PFSK-1 (cell line): Measurements from ENCODE around the gene EPB41L4A.

Experiments used
- FOXP2 ChIP-seq: optimal IDR thresholded peaks from 2 replicates; pipeline ENCODE3; 2011; ENCODE audit warnings: borderline replicate concordance, control low read depth, inconsistent platforms; ENCODE audit not compliant: insufficient read depth; ENCODE audit errors: extremely low read length, extremely low read depth
- POLR2AphosphoS5 ChIP-seq: IDR thresholded peaks from 2 replicates; pipeline ENCODE4 v1.6.1; 2012; ENCODE audit warnings: low read depth, mild to moderate bottlenecking, control low read depth, low read length, moderate library complexity
- REST ChIP-seq, 2 experiments: IDR thresholded peaks; 2 replicates each; pipeline versions ENCODE4 v1.6.1 to v1.8.0; 2011 to 2012; ENCODE audit warnings: low read depth in 2 of 2, low read length in 2 of 2, control low read depth in 1 of 2, inconsistent platforms in 1 of 2, mild to moderate bottlenecking in 1 of 2, moderate library complexity in 1 of 2; ENCODE audit not compliant: insufficient read depth in 1 of 2
- SIN3A ChIP-seq: IDR thresholded peaks from 2 replicates; pipeline ENCODE4 v1.6.1; 2012; ENCODE audit warnings: mild to moderate bottlenecking, low read length, moderate library complexity, borderline replicate concordance; ENCODE audit not compliant: insufficient read depth
- TAF1 ChIP-seq: IDR thresholded peaks from 2 replicates; pipeline ENCODE4 v1.6.1; 2012; ENCODE audit warnings: low read length, control low read depth, borderline replicate concordance; ENCODE audit not compliant: insufficient read depth

Gene EPB41L4A

GRCh38 chr5:112186401-112186990 is 232.6 kb downstream of the EPB41L4A start:
- TF ChIP-seq SIN3A (no peak), REST (IDR thresholded peaks at IDR 0.05; ENCODE audit: insufficient read depth in 1 of 2, low read depth in 2 of 2, low read length in 2 of 2) (no peak), TAF1 (no peak), FOXP2 (no peak), POLR2AphosphoS5 (no peak)

- TF ChIP-seq FOXP2 = no peak
- TF ChIP-seq REST (IDR thresholded peaks at IDR 0.05; ENCODE audit: insufficient read depth in 1 of 2, low read depth in 2 of 2, low read length in 2 of 2) = no peak
- TF ChIP-seq SIN3A = no peak
- TF ChIP-seq TAF1 = no peak
- TF ChIP-seq POLR2AphosphoS5 = no peak
Observed at GRCh38 chr5:112183874-112184273, 235.2 kb downstream of the EPB41L4A start.

GRCh38 chr5:112183103-112183711 is 235.9 kb downstream of the EPB41L4A start:
- TF ChIP-seq TAF1 (no peak), FOXP2 (no peak), POLR2AphosphoS5 (no peak), SIN3A (no peak), REST (IDR thresholded peaks at IDR 0.05; ENCODE audit: insufficient read depth in 1 of 2, low read depth in 2 of 2, low read length in 2 of 2) (no peak)

- TF ChIP-seq REST (IDR thresholded peaks at IDR 0.05; ENCODE audit: insufficient read depth in 1 of 2, low read depth in 2 of 2, low read length in 2 of 2) (no peak), TAF1 (no peak), POLR2AphosphoS5 (no peak), SIN3A (no peak), FOXP2 (no peak)
Observed at GRCh38 chr5:112179290-112179689, 239.8 kb downstream of the EPB41L4A start.
